A673 (cell line): ENCODE results near the gene KRTCAP3. TPM values are rescaled to one million over a fixed set of nuclear protein-coding genes. Genes with fewer than 3 reads are reported as not detected.
A peak's percentile ranks its signal among the peaks of the same experiment; 100 is the strongest.

Experiments
- BruUV-seq: library from RNA; stranded (reverse); fragments of 400-500 nt; replicated peaks from 2 replicates; lab custom pipeline; 2021; lab: Mats Ljungman, UMichigan
- CTCF ChIA-PET: fragments of 300-600 bp; sonication (Branson Sonifier 250); formaldehyde crosslinking; loops from one replicate; lab custom pipeline; 2022; ENCODE audit warnings: antibody characterized with exemption; lab: Charles Lee
- POLR2A ChIA-PET: fragments of 300-600 bp; sonication (Branson Sonifier 250); formaldehyde crosslinking; loops from one replicate; lab custom pipeline; 2022; ENCODE audit warnings: antibody characterized with exemption; ENCODE audit not compliant: low non-redundant PET; lab: Charles Lee
- DNase-seq: peaks from one replicate; pipeline ENCODE4 v3.0.0-alpha.2; 2015; ENCODE audit warnings: low spot score
- H3K27ac ChIP-seq: fragments of 200-600 bp; sonication (generic); 2 replicates; pipeline ENCODE4 v1.5.1; 2016; ENCODE audit warnings: mixed run types, low read depth, mild to moderate bottlenecking, mixed read lengths, antibody characterized with exemption, low read length; ENCODE audit not compliant: poor library complexity, severe bottlenecking
- H3K27me3 ChIP-seq: fragments of 200-600 bp; sonication (generic); replicated peaks from 2 replicates; pipeline ENCODE4 v1.6.1; 2017; ENCODE audit warnings: mixed run types, low read depth, mild to moderate bottlenecking, mixed read lengths, antibody characterized with exemption, low read length; ENCODE audit not compliant: insufficient read depth, poor library complexity
- H3K36me3 ChIP-seq: fragments of 200-600 bp; sonication (generic); 2 replicates; pipeline ENCODE4 v1.6.1; 2016; ENCODE audit warnings: mixed run types, mild to moderate bottlenecking, mixed read lengths, antibody characterized with exemption, low read length; ENCODE audit not compliant: insufficient read depth, poor library complexity, severe bottlenecking
- H3K4me1 ChIP-seq: fragments of 200-600 bp; sonication (generic); 2 replicates; pipeline ENCODE4 v1.6.1; 2017; ENCODE audit warnings: mixed run types, mild to moderate bottlenecking, mixed read lengths, antibody characterized with exemption, low read length; ENCODE audit not compliant: insufficient read depth, poor library complexity, severe bottlenecking
- H3K4me3 ChIP-seq: fragments of 200-600 bp; sonication (generic); 2 replicates; pipeline ENCODE4 v1.5.1; 2016; ENCODE audit warnings: low read depth, mixed run types, mild to moderate bottlenecking, mixed read lengths, low read length; ENCODE audit not compliant: poor library complexity, severe bottlenecking
- H3K9me3 ChIP-seq: fragments of 200-600 bp; sonication (generic); 2 replicates; pipeline ENCODE4 v1.6.1; 2016; ENCODE audit warnings: mixed run types, low read depth, mild to moderate bottlenecking, mixed read lengths, antibody characterized with exemption, low read length; ENCODE audit not compliant: poor library complexity, severe bottlenecking
- CTCF ChIP-seq: fragments of 300-800, 200-600 bp; sonication (generic); conservative IDR thresholded peaks from 2 replicates; pipeline ENCODE4 v1.5.1; 2017; ENCODE audit warnings: low read depth, mild to moderate bottlenecking, antibody characterized with exemption, low read length, moderate library complexity, mixed read lengths
- EZH2 ChIP-seq: fragments of 200-600 bp; sonication (generic); IDR thresholded peaks from 2 replicates; pipeline ENCODE4 v1.6.1; 2017; ENCODE audit warnings: borderline replicate concordance, low read depth, mild to moderate bottlenecking, mixed read lengths, antibody characterized with exemption, low read length; ENCODE audit not compliant: poor library complexity, severe bottlenecking
- intact Hi-C: fragments of 100-400 bp; cut with micrococcal nuclease; formaldehyde crosslinking; loops from one replicate; pipeline ENCODE4 v1.10.0; 2022; ENCODE audit not compliant: unreplicated experiment
- total RNA-seq: library from RNA; stranded (reverse); gene quantifications from 2 replicates; pipeline ENCODE4 v1.2.3, GENCODE V29; 2021

The KRTCAP3 gene
- total RNA-seq, 1 experiment from 2014 or later: 3.4 TPM

GRCh38 chr2:27409321-27410073 lies 32.7 kb upstream of the KRTCAP3 start, which contains the start of gene PPM1G:
PPM1G (minus strand) TSS chr2:27409591; CDS start chr2:27409422, 169 bp downstream.
- ChIA-PET CTCF (interaction anchor here (0.7 to 1.7 kb wide), 4 partner anchors 19 to 274 kb away, joined by 3 to 5 read pairs (median 4); partner anchors contain the start of gene NRBP1), POLR2A (interaction anchor here (0.6 kb wide), 3 partner anchors 15 to 116 kb away, joined by 4 to 6 read pairs (median 6); no protein-coding TSS in a partner anchor)
- Histone ChIP-seq H3K36me3 (peaks cover 13% of the 10 kb centered on the region), H3K27ac (peak within 1 kb of the TSS; percentile 92), H3K9me3 (no peaks in the 10 kb centered on the region), H3K4me1 (peaks cover 11% of the 10 kb centered on the region), H3K27me3 (no peaks in the 10 kb centered on the region), H3K4me3 (peak within 1 kb of the TSS; percentile 100)
- BruUV-seq: no TSS peak
- intact Hi-C loops: loop anchor here (2.0 to 10.0 kb wide), 2 partner anchors 79 to 255 kb away; partner anchors contain the start of genes IFT172, SLC4A1AP and SUPT7L
- TF ChIP-seq CTCF (no peak), EZH2 (no peak)
- DNase-seq: peak; percentile 96

GRCh38 chr2:27412419-27413152 lies 29.6 kb upstream of the KRTCAP3 start:
- Histone ChIP-seq H3K27ac (no peak overlapping the region), H3K36me3 (peaks cover 3% of the 10 kb centered on the region), H3K4me1 (peaks cover 10% of the 10 kb centered on the region), H3K27me3 (no peaks in the 10 kb centered on the region), H3K9me3 (no peaks in the 10 kb centered on the region), H3K4me3 (no peak overlapping the region)
- POLR2A ChIA-PET: no interaction called here
- no peak for TF ChIP-seq CTCF
- TF ChIP-seq EZH2: no peak
- intact Hi-C loops: no loop called here
- DNase-seq: no peak
- BruUV-seq: no TSS peak
- CTCF ChIA-PET: no interaction called here

GRCh38 chr2:27416151-27416550 lies 26.0 kb upstream of the KRTCAP3 start:
- Histone ChIP-seq H3K4me3 (no peak overlapping the region), H3K27me3 (no peaks in the 10 kb centered on the region), H3K27ac (no peak overlapping the region), H3K4me1 (no peaks in the 10 kb centered on the region), H3K9me3 (no peaks in the 10 kb centered on the region), H3K36me3 (no peaks in the 10 kb centered on the region)
- no TSS peak for BruUV-seq
- intact Hi-C loops: no loop called here
- CTCF ChIA-PET: no interaction called here
- POLR2A ChIA-PET: no interaction called here
- TF ChIP-seq CTCF (no peak), EZH2 (no peak)
- no peak for DNase-seq
